ENCODE measurements around the gene ARHGAP10. TPM values are rescaled to one million over a fixed set of nuclear protein-coding genes. Genes with fewer than 3 reads are reported as not detected.
A peak's percentile ranks its signal among the peaks of the same experiment; 100 is the strongest.
"Not testable (repeated sequence)": the region's sequence is repeated elsewhere in the genome, so short reads cannot be mapped to it uniquely, and the experiment has no call there.

Gene ARHGAP10
- polyA plus RNA-seq, 1 experiment: 20.2 TPM

DNA sequence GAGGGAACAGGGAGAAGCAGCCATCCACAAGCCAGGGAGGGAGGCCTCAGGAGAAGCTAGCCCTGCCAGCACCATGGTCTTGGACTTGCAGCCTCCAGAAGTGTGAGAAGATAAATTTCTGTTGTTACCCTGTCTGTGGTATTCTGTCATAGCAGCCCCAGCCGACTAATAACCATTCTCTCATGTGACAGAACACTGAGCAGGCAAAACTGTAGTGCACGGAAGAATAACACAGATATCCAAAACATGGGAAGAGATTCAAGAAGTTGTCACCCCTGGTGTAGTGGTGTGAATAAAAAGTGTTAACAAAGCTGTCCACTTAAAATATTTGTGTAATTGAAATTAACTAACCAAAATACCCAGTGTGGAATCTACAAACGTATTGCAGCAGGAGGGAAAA, 265.0 kb downstream of the ARHGAP10 start:
- no peaks in the 10 kb centered on the region for H3K36me3 ChIP-seq (ENCODE audit: control insufficient read depth, insufficient read depth, low read length)
- TF ChIP-seq, protein P1, sequence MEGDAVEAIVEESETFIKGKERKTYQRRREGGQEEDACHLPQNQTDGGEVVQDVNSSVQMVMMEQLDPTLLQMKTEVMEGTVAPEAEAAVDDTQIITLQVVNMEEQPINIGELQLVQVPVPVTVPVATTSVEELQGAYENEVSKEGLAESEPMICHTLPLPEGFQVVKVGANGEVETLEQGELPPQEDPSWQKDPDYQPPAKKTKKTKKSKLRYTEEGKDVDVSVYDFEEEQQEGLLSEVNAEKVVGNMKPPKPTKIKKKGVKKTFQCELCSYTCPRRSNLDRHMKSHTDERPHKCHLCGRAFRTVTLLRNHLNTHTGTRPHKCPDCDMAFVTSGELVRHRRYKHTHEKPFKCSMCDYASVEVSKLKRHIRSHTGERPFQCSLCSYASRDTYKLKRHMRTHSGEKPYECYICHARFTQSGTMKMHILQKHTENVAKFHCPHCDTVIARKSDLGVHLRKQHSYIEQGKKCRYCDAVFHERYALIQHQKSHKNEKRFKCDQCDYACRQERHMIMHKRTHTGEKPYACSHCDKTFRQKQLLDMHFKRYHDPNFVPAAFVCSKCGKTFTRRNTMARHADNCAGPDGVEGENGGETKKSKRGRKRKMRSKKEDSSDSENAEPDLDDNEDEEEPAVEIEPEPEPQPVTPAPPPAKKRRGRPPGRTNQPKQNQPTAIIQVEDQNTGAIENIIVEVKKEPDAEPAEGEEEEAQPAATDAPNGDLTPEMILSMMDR (IDR thresholded peaks at IDR 0.05; ENCODE audit: insufficient read depth, low read depth, low read length): no peak
- ChIA-PET CTCF (no interaction called here), POLR2A (no interaction called here)
- no peak for DNase-seq (ENCODE audit: low read depth)
- H3K4me3 ChIP-seq (ENCODE audit: low read depth, low read length): no peak overlapping the region
- no peaks in the 10 kb centered on the region for H3K27me3 ChIP-seq (ENCODE audit: control insufficient read depth, insufficient read depth, low read length)

DNA sequence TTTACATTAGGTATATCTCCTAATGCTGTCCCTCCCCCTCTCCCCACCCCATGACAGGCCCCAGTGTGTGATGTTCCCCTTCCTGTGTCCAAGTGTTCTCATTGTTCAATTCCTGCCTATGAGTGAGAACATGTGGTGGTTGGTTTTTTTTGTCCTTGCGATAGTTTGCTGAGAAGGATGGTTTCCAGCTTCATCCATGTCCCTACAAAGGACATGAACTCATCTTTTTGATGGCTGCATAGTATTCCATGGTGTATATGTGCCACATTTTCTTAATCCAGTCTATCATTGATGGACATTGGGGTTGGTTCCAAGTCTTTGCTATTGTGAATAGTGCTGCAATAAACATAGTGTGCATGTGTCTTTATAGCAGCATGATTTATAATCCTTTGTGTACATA, 268.1 kb downstream of the ARHGAP10 start:
- DNase-seq (ENCODE audit: low read depth); POLR2A ChIA-PET; H3K36me3 ChIP-seq (ENCODE audit: control insufficient read depth, insufficient read depth, low read length); H3K4me3 ChIP-seq (ENCODE audit: low read depth, low read length); H3K27me3 ChIP-seq (ENCODE audit: control insufficient read depth, insufficient read depth, low read length): not testable (repeated sequence)
- CTCF ChIA-PET: interaction anchor here (1.7 kb wide), 1 partner anchor 17 kb away, joined by 3 read pairs; no protein-coding TSS in a partner anchor

DNA sequence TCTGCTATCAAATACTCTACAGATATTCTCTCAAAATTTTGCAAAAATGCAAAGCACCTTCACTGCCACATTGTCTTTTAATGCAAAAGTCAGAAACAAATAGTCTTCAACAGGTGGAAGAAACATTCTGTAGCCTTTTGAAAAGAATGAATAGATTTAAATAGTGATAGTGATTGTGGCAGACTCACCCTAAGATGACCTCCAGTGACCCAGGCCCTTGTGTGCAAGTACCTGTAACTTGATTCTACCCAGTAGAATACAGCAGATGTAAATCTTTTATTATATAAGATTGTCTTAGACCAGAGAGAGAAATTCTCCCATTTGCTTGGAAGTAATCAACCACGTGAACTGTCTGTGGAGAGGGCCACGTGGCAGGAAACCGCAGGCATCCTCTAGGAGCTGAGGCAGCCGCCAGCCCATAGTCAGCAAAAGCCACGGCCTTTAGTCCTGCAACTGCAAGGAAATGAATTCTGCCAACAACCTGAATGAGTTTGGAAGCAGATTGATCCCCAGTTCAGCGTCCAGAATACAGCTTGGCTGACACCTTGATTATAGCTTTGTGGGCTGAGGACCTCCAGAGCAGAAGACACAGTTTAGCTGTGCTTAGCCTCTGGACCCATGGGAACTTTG, 272.5 kb downstream of the ARHGAP10 start:
- Histone ChIP-seq H3K36me3 (ENCODE audit: control insufficient read depth, insufficient read depth, low read length) (no peaks in the 10 kb centered on the region; the same call in 1 of the 2 replicates), H3K27me3 (ENCODE audit: control insufficient read depth, insufficient read depth, low read length) (no peaks in the 10 kb centered on the region), H3K4me3 (ENCODE audit: low read depth, low read length) (no peak overlapping the region)
- ChIA-PET CTCF (interaction anchor here (1.0 to 1.5 kb wide), 2 partner anchors 16 to 22 kb away, joined by 3 read pairs; no protein-coding TSS in a partner anchor), POLR2A (interaction anchor here (0.6 kb wide), 1 partner anchor 20 kb away, joined by 3 read pairs; no protein-coding TSS in a partner anchor)
- TF ChIP-seq, protein P1 (IDR thresholded peaks at IDR 0.05; ENCODE audit: insufficient read depth, low read depth, low read length): no peak
- DNase-seq (ENCODE audit: low read depth): no peak

DNA sequence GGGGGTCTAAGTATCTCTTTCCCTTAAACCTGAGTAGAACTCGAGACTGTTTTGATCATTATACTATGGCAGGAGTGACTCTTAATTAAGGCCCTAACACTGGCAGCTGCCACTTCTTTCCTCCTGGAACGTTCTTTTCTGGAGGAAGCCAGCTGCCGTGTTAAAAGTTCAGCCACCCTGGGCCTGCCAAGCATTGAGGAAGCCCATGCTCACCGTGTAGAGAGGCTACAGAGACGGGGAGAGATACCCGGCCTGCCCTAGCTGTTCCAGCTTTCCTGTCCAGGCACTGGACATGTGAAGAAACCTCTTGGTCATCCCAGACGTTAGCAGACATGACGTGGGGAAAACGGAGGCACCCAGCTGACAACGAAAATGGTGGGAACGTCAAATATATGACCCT, 274.1 kb downstream of the ARHGAP10 start:
- ChIA-PET CTCF (no interaction called here), POLR2A (no interaction called here)
- no peaks in the 10 kb centered on the region; the same call in 1 of the 2 replicates for H3K36me3 ChIP-seq (ENCODE audit: control insufficient read depth, insufficient read depth, low read length)
- TF ChIP-seq, protein P1 (IDR thresholded peaks at IDR 0.05; ENCODE audit: insufficient read depth, low read depth, low read length): no peak
- DNase-seq (ENCODE audit: low read depth): no peak
- no peaks in the 10 kb centered on the region for H3K27me3 ChIP-seq (ENCODE audit: control insufficient read depth, insufficient read depth, low read length)
- H3K4me3 ChIP-seq (ENCODE audit: low read depth, low read length): no peak overlapping the region

DNA sequence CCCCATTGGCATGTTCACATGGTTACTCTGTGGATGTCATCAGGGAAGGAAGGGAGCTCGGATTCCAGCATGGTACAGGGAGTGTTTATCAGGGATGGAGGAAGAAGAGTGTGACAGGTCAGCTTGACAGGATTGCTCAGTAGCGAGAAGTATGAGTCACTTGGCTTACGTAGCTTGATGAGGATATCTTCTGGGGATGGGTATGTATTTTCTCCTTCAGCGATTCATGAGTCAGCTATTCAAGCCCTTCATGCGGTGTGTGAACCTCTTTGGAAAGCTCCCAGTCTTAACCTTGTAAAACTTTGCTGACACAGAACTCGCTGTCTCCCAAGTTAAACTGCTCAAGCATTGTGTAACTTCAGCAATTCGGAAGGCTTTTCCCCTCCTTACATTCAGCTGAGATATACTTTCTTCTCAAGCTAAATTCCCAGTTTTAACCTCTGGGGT, 275.4 kb downstream of the ARHGAP10 start:
- TF ChIP-seq, protein P1 (IDR thresholded peaks at IDR 0.05; ENCODE audit: insufficient read depth, low read depth, low read length): no peak
- Histone ChIP-seq H3K27me3 (ENCODE audit: control insufficient read depth, insufficient read depth, low read length) (no peaks in the 10 kb centered on the region), H3K36me3 (ENCODE audit: control insufficient read depth, insufficient read depth, low read length) (no peaks in the 10 kb centered on the region; the same call in 1 of the 2 replicates), H3K4me3 (ENCODE audit: low read depth, low read length) (no peak overlapping the region)
- ChIA-PET POLR2A (interaction anchor here (0.8 kb wide), 1 partner anchor 1008 kb away, joined by 3 read pairs; no protein-coding TSS in a partner anchor), CTCF (interaction anchor here (0.5 to 1.2 kb wide), 3 partner anchors 16 to 140 kb away, joined by 3 to 4 read pairs (median 3); no protein-coding TSS in a partner anchor)
- peak; percentile 95 for DNase-seq (ENCODE audit: low read depth)

Measured in BJ (cell line).